Measurements from ENCODE around the gene TMEM151B. TPM values are rescaled to one million over a fixed set of nuclear protein-coding genes. Genes with fewer than 3 reads are reported as not detected.

TMEM151B gene
- total RNA-seq, 1 donor from 2014 or later: 0.13 TPM

GRCh38 chr6:44248579-44248978 is 21.7 kb upstream of the TMEM151B start:
- peaks cover 66% of the 10 kb centered on the region for H4K20me1 ChIP-seq (ENCODE audit: low read depth)
- H3K36me3 Mint-ChIP-seq: peaks cover 47% of the 10 kb centered on the region

GRCh38 chr6:44249082-44249748 is 21.0 kb upstream of the TMEM151B start:
- peak overlapping the region; percentile 95 for H3K4me3 ChIP-seq
- peaks cover 73% of the 10 kb centered on the region for H4K20me1 ChIP-seq (ENCODE audit: low read depth)

More at GRCh38 chr6:44248579-44248978, 21.7 kb upstream of the TMEM151B start:
- H3K4me1 Mint-ChIP-seq: peaks cover 38% of the 10 kb centered on the region
- H3K27me3 Mint-ChIP-seq (ENCODE audit: insufficient read depth, low read depth): peaks cover 25% of the 10 kb centered on the region
- Histone ChIP-seq H3K27ac (peak overlapping the region; percentile 35), H3K4me2 (peak overlapping the region; percentile 81), H3K36me3 (peaks cover 30% of the 10 kb centered on the region), H3K4me3 (peak overlapping the region; percentile 95), H3F3A (ENCODE audit: low read depth) (peaks cover 74% of the 10 kb centered on the region), H3K79me2 (ENCODE audit: low read depth) (peaks cover 69% of the 10 kb centered on the region), H3K4me1 (peaks cover 31% of the 10 kb centered on the region), H3K9ac (peak overlapping the region; percentile 88), H3K9me3 (ENCODE audit: low read depth) (no peaks in the 10 kb centered on the region), H3K27me3 (no peaks in the 10 kb centered on the region), H2AFZ (replicated peaks) (no peak overlapping the region)
- peak overlapping the region; percentile 99 for H3K4me3 Mint-ChIP-seq
- no peak for DNase-seq (ENCODE audit: low spot score)
- H3K27ac Mint-ChIP-seq: peak overlapping the region; percentile 11
- TF ChIP-seq CTCF (IDR thresholded peaks at IDR 0.05): no peak
- H3K9me3 Mint-ChIP-seq: no peaks in the 10 kb centered on the region

GRCh38 chr6:44250067-44250717 is 20.1 kb upstream of the TMEM151B start:
- no peak overlapping the region for H2AFZ ChIP-seq (replicated peaks)
- H3K4me2 ChIP-seq: no peak overlapping the region
- Mint-ChIP-seq H3K4me1 (peaks cover 39% of the 10 kb centered on the region), H3K27ac (no peak overlapping the region), H3K36me3 (peaks cover 54% of the 10 kb centered on the region), H3K9me3 (no peaks in the 10 kb centered on the region), H3K27me3 (ENCODE audit: insufficient read depth, low read depth) (peaks cover 29% of the 10 kb centered on the region), H3K4me3 (no peak overlapping the region)
- H3K36me3 ChIP-seq: peaks cover 35% of the 10 kb centered on the region
- peaks cover 81% of the 10 kb centered on the region for H3K79me2 ChIP-seq (ENCODE audit: low read depth)
- DNase-seq (ENCODE audit: low spot score): no peak
- no peaks in the 10 kb centered on the region for H3K27me3 ChIP-seq
- peaks cover 84% of the 10 kb centered on the region for H3F3A ChIP-seq (ENCODE audit: low read depth)
- H3K9me3 ChIP-seq (ENCODE audit: low read depth): no peaks in the 10 kb centered on the region
- H3K27ac ChIP-seq: no peak overlapping the region
- no peak overlapping the region for H3K9ac ChIP-seq
- TF ChIP-seq CTCF (IDR thresholded peaks at IDR 0.05) (no peak), EZH2phosphoT487 (IDR thresholded peaks at IDR 0.05) (no peak), EZH2 (IDR thresholded peaks at IDR 0.05) (no peak)
- no peak overlapping the region for H3K4me3 ChIP-seq
- H4K20me1 ChIP-seq (ENCODE audit: low read depth): peaks cover 82% of the 10 kb centered on the region
- peaks cover 26% of the 10 kb centered on the region for H3K4me1 ChIP-seq

More at GRCh38 chr6:44249082-44249748, 21.0 kb upstream of the TMEM151B start:
- peak overlapping the region; percentile 81 for H3K4me2 ChIP-seq
- H3K27ac ChIP-seq: peak overlapping the region; percentile 35
- peaks cover 31% of the 10 kb centered on the region for H3K4me1 ChIP-seq
- peaks cover 36% of the 10 kb centered on the region for H3K4me1 Mint-ChIP-seq
- no peaks in the 10 kb centered on the region for H3K9me3 Mint-ChIP-seq
- H3K4me3 Mint-ChIP-seq: peak overlapping the region; percentile 99
- peaks cover 25% of the 10 kb centered on the region for H3K27me3 Mint-ChIP-seq (ENCODE audit: insufficient read depth, low read depth)
- no peaks in the 10 kb centered on the region for H3K9me3 ChIP-seq (ENCODE audit: low read depth)
- no peak overlapping the region for H3K9ac ChIP-seq
- peaks cover 75% of the 10 kb centered on the region for H3K79me2 ChIP-seq (ENCODE audit: low read depth)
- no peak overlapping the region for H2AFZ ChIP-seq (replicated peaks)
- TF ChIP-seq EZH2phosphoT487 (IDR thresholded peaks at IDR 0.05) (no peak), CTCF (IDR thresholded peaks at IDR 0.05) (no peak), EZH2 (IDR thresholded peaks at IDR 0.05) (no peak)
- H3K27me3 ChIP-seq: no peaks in the 10 kb centered on the region
- H3K36me3 Mint-ChIP-seq: peaks cover 49% of the 10 kb centered on the region
- peaks cover 80% of the 10 kb centered on the region for H3F3A ChIP-seq (ENCODE audit: low read depth)
- no peak for DNase-seq (ENCODE audit: low spot score)
- peak overlapping the region; percentile 11 for H3K27ac Mint-ChIP-seq
- peaks cover 35% of the 10 kb centered on the region for H3K36me3 ChIP-seq
